SK-N-SH treated with all-trans-retinoic acid at 6 μM for 48 hours (cell line): ENCODE results near the gene LCTL.

Experiments
- ARNTL ChIP-seq: fragments of 450-650 bp; formaldehyde crosslinking; IDR thresholded peaks from 2 replicates; pipeline ENCODE4 v1.5.0; 2020; ENCODE audit warnings: low read depth, mild to moderate bottlenecking, moderate library complexity, borderline replicate concordance
- BACH2 ChIP-seq: fragments of 250-450 bp; sonication (Bioruptor Pico); IDR thresholded peaks from 2 replicates; pipeline ENCODE4 v1.9.0; 2021; ENCODE audit warnings: mild to moderate bottlenecking, borderline replicate concordance
- CSDC2 ChIP-seq: fragments of 250-450 bp; sonication (Bioruptor Pico); IDR thresholded peaks from 2 replicates; pipeline ENCODE4 v1.5.0; 2020; ENCODE audit warnings: mild to moderate bottlenecking, moderate library complexity
- ISL1 ChIP-seq: fragments of 250-450 bp; sonication (Bioruptor Pico); IDR thresholded peaks from 2 replicates; pipeline ENCODE4 v2.1.2; 2022; ENCODE audit warnings: mild to moderate bottlenecking, moderate library complexity
- OSR1 ChIP-seq: fragments of 250-450 bp; sonication (Bioruptor Pico); IDR thresholded peaks from 2 replicates; pipeline ENCODE4 v1.8.0; 2022; ENCODE audit warnings: moderate library complexity, mild to moderate bottlenecking, inconsistent platforms
- PATZ1 ChIP-seq: fragments of 250-450 bp; sonication (Bioruptor Pico); IDR thresholded peaks from 2 replicates; pipeline ENCODE4 v1.8.0; 2020; ENCODE audit warnings: mild to moderate bottlenecking, moderate library complexity, borderline replicate concordance
- RARB ChIP-seq: fragments of 250-450 bp; sonication (Bioruptor Pico); IDR thresholded peaks from 2 replicates; pipeline ENCODE4 v1.8.0; 2021; ENCODE audit warnings: mild to moderate bottlenecking, moderate library complexity
- SNAI2 ChIP-seq: fragments of 250-450 bp; sonication (Bioruptor Pico); IDR thresholded peaks from 2 replicates; pipeline ENCODE4 v1.5.0; 2020; ENCODE audit warnings: mild to moderate bottlenecking, moderate library complexity
- TOX ChIP-seq: fragments of 250-450 bp; sonication (Bioruptor Pico); IDR thresholded peaks from 2 replicates; pipeline ENCODE4 v1.8.0; 2021; ENCODE audit warnings: mild to moderate bottlenecking, moderate library complexity, borderline replicate concordance
- ZC3H10 ChIP-seq: fragments of 250-450 bp; sonication (Bioruptor Pico); IDR thresholded peaks from 2 replicates; pipeline ENCODE4 v1.5.1; 2021; ENCODE audit warnings: mild to moderate bottlenecking, moderate library complexity
- ZFP30 ChIP-seq: fragments of 450-650 bp; formaldehyde crosslinking; IDR thresholded peaks from 2 replicates; pipeline ENCODE4 v1.5.0; 2022; ENCODE audit warnings: mild to moderate bottlenecking, moderate library complexity
- ZNF565 ChIP-seq: fragments of 450-650 bp; formaldehyde crosslinking; conservative IDR thresholded peaks from 2 replicates; pipeline ENCODE4 v1.5.0; 2020; ENCODE audit warnings: low read depth, mild to moderate bottlenecking, moderate library complexity
- TF ChIP-seq, protein P1 (sequence below): fragments of 250-450 bp; sonication (Bioruptor Pico); IDR thresholded peaks from 2 replicates; pipeline ENCODE4 v1.5.1; 2020; ENCODE audit warnings: low read depth, mild to moderate bottlenecking, moderate library complexity
- TF ChIP-seq, protein P2 (sequence below): fragments of 250-450 bp; sonication (Bioruptor Pico); IDR thresholded peaks from 2 replicates; pipeline ENCODE4 v1.8.0; 2021; ENCODE audit warnings: low read depth, mild to moderate bottlenecking, moderate library complexity, borderline replicate concordance

GRCh38 chr15:66593219-66593780 is 27.5 kb upstream of the LCTL start:
- TF ChIP-seq CSDC2 (CRISPR knock-in tag) = no peak
- TF ChIP-seq PATZ1 = no peak
- no peak for TF ChIP-seq ARNTL (CRISPR knock-in tag)
- no peak for TF ChIP-seq ZFP30 (CRISPR knock-in tag)
- no peak for TF ChIP-seq RARB
- no peak for TF ChIP-seq ZC3H10
- TF ChIP-seq ISL1 (CRISPR knock-in tag) = no peak
- no peak for TF ChIP-seq SNAI2 (CRISPR knock-in tag)
- no peak for TF ChIP-seq ZNF565 (CRISPR knock-in tag)
- TF ChIP-seq OSR1 (CRISPR knock-in tag) = no peak
- TF ChIP-seq, protein P1, sequence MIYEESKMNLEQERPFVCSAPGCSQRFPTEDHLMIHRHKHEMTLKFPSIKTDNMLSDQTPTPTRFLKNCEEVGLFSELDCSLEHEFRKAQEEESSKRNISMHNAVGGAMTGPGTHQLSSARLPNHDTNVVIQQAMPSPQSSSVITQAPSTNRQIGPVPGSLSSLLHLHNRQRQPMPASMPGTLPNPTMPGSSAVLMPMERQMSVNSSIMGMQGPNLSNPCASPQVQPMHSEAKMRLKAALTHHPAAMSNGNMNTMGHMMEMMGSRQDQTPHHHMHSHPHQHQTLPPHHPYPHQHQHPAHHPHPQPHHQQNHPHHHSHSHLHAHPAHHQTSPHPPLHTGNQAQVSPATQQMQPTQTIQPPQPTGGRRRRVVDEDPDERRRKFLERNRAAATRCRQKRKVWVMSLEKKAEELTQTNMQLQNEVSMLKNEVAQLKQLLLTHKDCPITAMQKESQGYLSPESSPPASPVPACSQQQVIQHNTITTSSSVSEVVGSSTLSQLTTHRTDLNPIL (CRISPR knock-in tag) = no peak
- TF ChIP-seq TOX = no peak
- TF ChIP-seq, protein P2, sequence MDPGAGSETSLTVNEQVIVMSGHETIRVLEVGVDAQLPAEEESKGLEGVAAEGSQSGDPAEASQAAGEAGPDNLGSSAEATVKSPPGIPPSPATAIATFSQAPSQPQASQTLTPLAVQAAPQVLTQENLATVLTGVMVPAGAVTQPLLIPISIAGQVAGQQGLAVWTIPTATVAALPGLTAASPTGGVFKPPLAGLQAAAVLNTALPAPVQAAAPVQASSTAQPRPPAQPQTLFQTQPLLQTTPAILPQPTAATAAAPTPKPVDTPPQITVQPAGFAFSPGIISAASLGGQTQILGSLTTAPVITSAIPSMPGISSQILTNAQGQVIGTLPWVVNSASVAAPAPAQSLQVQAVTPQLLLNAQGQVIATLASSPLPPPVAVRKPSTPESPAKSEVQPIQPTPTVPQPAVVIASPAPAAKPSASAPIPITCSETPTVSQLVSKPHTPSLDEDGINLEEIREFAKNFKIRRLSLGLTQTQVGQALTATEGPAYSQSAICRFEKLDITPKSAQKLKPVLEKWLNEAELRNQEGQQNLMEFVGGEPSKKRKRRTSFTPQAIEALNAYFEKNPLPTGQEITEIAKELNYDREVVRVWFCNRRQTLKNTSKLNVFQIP (CRISPR knock-in tag) = no peak
- TF ChIP-seq BACH2 = no peak
